ENCODE data around the gene GAB4.
A peak's percentile ranks its signal among the peaks of the same experiment; 100 is the strongest.

Gene GAB4

GRCh38 chr22:16989915-16990314 is 18.1 kb downstream of the GAB4 start:
- DNase-seq = no peak
- intact Hi-C loops (cut with DNase I) = no loop called here

GRCh38 chr22:16988257-16988656 is 19.8 kb downstream of the GAB4 start:
- intact Hi-C loops (cut with DNase I) = no loop called here

GRCh38 chr22:16987822-16988221 is 20.2 kb downstream of the GAB4 start:
- DNase-seq = no peak
- intact Hi-C loops (cut with DNase I) = no loop called here

More at GRCh38 chr22:16988257-16988656, 19.8 kb downstream of the GAB4 start:
- DNase-seq = no peak

- intact Hi-C loops (cut with DNase I) = no loop called here
- no peak for DNase-seq
Observed at GRCh38 chr22:16975155-16975885, 32.7 kb downstream of the GAB4 start.

- intact Hi-C loops (cut with DNase I) = no loop called here
- no peak for DNase-seq
Observed at GRCh38 chr22:16974298-16975084, 33.5 kb downstream of the GAB4 start.

- no peak for DNase-seq
- intact Hi-C loops (cut with DNase I) = no loop called here
Observed at GRCh38 chr22:16973591-16974297, 34.3 kb downstream of the GAB4 start.

- DNase-seq = no peak
- intact Hi-C loops (cut with DNase I) = no loop called here
Observed at GRCh38 chr22:16972311-16972710, 35.7 kb downstream of the GAB4 start.

- intact Hi-C loops (cut with DNase I) = no loop called here
- no peak for DNase-seq
Observed at GRCh38 chr22:16970446-16970845, 37.6 kb downstream of the GAB4 start.

- intact Hi-C loops (cut with DNase I) = no loop called here
- no peak for DNase-seq
Observed at GRCh38 chr22:16969508-16970327, 38.3 kb downstream of the GAB4 start.

GRCh38 chr22:16968218-16968595 is 39.8 kb downstream of the GAB4 start:
- intact Hi-C loops (cut with DNase I) = no loop called here
- no peak for DNase-seq

- DNase-seq = no peak
- intact Hi-C loops (cut with DNase I) = no loop called here
Observed at GRCh38 chr22:16967453-16968217, 40.4 kb downstream of the GAB4 start.

GRCh38 chr22:16966251-16966650 is 41.8 kb downstream of the GAB4 start:
- intact Hi-C loops (cut with DNase I) = no loop called here
- DNase-seq = no peak

- no peak for DNase-seq
- intact Hi-C loops (cut with DNase I) = no loop called here
Observed at GRCh38 chr22:16965560-16965959, 42.5 kb downstream of the GAB4 start.

GRCh38 chr22:16965083-16965482 is 42.9 kb downstream of the GAB4 start:
- DNase-seq = no peak
- intact Hi-C loops (cut with DNase I) = no loop called here

GRCh38 chr22:16964366-16964765 is 43.7 kb downstream of the GAB4 start:
- DNase-seq = no peak
- intact Hi-C loops (cut with DNase I) = no loop called here

GRCh38 chr22:16963189-16963945 is 44.7 kb downstream of the GAB4 start:
- intact Hi-C loops (cut with DNase I) = no loop called here
- no peak for DNase-seq

GRCh38 chr22:16962501-16962900 is 45.5 kb downstream of the GAB4 start:
- intact Hi-C loops (cut with DNase I) = no loop called here
- no peak for DNase-seq

GRCh38 chr22:16961477-16962186 is 46.4 kb downstream of the GAB4 start:
- peak in 1 of 10 donors; percentile 75 for DNase-seq
- intact Hi-C loops (cut with DNase I) = no loop called here
